GM10266 (cell line): ENCODE data around the gene DET1.
"Not testable (repeated sequence)": the region's sequence is repeated elsewhere in the genome, so short reads cannot be mapped to it uniquely, and the experiment has no call there.

Source experiments
- DNase-seq: peaks from one replicate; pipeline ENCODE4 v3.0.0; 2012; ENCODE audit errors: extremely low spot score
- TF ChIP-seq, protein P1 (sequence below): IDR thresholded peaks from 2 replicates; pipeline ENCODE4 v1.5.1; 2012; ENCODE audit warnings: mild to moderate bottlenecking, low read depth; ENCODE audit not compliant: control insufficient read depth, insufficient read depth; ENCODE audit errors: missing control alignments

DET1 gene

DNA sequence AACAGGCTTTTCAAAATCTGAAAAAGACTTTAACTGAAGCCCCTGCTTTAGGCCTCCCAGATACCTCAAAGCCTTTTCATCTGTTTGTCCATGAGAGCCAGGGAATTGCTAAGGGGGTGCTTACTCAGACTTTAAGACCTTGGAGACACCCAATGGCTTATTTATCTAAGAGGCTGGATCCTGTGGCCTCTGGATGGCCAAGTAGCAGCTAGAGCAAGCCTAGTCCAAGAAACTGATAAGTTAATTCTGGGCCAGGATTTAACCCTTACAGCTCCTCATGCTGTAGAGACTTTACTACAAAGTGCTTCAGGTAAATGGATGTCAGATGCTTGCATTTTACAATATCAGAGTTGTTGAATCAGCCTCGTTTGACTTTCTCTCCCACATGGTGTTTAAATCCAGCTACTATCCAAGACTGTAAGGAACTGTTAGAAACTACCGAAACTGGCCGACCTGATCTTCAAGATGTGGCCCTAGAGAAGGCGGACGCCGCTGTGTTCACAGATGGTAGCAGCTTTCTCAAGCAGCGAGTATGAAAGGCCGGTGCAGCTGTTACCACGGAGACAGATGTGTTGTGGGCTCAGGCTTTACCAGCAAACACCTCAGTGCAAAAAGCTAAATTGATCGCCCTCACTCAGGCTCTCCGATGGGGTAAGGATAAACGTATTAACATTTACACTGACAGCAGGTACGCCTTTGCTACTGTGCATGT lies 3.3 kb downstream of the DET1 start:
- no peak for DNase-seq
- TF ChIP-seq, protein P1, sequence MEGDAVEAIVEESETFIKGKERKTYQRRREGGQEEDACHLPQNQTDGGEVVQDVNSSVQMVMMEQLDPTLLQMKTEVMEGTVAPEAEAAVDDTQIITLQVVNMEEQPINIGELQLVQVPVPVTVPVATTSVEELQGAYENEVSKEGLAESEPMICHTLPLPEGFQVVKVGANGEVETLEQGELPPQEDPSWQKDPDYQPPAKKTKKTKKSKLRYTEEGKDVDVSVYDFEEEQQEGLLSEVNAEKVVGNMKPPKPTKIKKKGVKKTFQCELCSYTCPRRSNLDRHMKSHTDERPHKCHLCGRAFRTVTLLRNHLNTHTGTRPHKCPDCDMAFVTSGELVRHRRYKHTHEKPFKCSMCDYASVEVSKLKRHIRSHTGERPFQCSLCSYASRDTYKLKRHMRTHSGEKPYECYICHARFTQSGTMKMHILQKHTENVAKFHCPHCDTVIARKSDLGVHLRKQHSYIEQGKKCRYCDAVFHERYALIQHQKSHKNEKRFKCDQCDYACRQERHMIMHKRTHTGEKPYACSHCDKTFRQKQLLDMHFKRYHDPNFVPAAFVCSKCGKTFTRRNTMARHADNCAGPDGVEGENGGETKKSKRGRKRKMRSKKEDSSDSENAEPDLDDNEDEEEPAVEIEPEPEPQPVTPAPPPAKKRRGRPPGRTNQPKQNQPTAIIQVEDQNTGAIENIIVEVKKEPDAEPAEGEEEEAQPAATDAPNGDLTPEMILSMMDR, result no peak

DNA sequence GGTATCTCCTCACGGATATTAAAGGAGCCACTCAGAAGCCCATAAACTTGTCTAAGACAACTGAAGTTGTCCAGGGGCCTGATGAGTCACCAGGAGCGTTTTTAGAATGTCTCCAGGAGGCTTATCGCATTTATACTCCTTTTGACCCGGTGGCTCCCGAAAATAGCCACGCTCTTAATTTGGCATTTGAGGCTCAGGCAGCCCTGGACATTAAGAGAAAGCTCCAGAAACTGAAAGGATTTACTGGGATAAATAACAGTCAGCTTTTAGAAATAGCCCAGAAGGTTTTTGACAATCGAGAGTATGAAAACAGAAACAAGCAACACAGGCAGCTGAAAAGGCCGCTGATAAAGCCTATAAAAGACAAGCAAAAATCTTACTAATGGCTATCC lies 4.1 kb downstream of the DET1 start:
- TF ChIP-seq, protein P1, result no peak
- DNase-seq, result no peak

DNA sequence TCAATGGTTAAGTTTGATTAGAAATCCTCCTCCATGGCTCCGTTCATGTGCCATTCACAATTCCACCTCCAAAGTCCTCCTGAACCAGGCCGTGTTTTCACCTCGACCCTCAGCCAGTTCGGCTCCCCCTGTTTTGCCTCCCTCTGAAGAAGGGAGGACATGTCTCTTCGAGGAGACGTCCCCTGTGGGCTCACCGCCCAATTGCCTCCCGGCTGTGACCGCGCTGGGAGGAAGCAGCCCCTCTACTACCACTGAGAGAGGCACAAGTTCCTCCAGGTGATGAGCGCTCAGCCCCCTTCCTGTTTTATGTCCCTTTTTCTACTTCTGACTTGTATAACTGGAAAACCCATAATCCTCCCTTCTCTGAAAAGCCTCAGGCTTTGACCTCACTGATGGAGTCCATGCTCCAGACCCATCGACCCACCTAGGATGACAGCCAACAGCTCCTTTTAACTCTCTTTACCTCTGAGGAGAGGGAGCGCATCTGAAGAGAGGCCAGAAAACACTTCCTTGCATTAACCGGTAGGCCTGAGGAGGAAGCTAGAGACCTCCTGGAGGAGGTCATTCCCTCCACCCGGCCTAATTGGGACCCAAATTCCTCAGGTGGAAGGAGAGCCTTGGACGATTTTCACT lies 4.7 kb downstream of the DET1 start:
- TF ChIP-seq, protein P1, result no peak
- no peak for DNase-seq

DNA sequence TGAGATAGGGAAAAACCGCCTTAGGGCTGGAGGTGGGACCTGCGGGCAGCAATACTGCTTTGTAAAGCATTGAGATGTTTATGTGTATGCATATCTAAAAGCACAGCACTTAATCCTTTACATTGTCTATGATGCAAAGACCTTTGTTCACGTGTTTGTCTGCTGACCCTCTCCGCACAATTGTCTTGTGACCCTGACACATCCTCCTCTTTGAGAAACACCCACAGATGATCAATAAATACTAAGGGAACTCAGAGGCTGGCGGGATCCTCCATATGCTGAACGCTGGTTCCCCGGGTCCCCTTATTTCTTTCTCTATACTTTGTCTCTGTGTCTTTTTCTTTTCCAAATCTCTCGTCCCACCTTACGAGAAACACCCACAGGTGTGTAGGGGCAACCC lies 5.4 kb downstream of the DET1 start:
- DNase-seq, result not testable (repeated sequence)

DNA sequence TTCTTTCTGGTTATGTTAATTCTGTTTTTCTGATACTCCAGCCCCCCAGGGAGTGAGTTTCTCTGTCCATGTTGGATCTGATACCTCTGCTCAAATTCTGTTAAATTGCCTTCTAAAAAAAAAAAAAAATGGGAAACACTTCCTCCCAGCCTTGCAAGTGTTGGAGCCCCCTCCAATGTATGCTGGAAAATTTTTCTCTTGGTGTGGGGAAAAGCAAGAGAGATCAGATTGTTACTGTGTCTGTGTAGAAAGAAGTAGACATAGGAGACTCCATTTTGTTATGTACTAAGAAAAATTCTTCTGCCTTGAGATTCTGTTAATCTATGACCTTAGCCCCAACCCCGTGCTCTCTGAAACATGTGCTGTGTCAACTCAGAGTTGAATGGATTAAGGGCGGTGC lies 6.1 kb downstream of the DET1 start:
- DNase-seq, result not testable (repeated sequence)

DNA sequence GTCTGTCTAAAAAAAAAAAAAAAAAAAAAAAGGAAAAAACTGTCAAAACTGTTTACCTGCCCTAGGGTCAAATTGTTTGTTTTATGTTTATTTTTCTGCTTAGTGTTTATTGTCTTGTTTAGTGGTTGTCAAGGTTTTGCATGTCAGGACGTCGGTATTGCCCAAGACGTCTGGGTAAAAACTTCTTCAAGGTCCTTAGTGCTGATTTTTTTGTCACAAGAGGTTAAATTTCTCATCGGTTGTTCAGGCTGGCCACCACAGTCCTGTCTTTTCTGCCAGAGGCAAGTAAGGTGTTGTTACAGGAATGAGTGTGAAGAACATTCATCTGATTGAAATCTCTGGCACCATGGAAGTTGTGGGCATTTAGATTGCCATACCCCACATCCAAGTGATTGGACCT lies 7.0 kb downstream of the DET1 start:
- DNase-seq, result no peak
- TF ChIP-seq, protein P1, result no peak

DNA sequence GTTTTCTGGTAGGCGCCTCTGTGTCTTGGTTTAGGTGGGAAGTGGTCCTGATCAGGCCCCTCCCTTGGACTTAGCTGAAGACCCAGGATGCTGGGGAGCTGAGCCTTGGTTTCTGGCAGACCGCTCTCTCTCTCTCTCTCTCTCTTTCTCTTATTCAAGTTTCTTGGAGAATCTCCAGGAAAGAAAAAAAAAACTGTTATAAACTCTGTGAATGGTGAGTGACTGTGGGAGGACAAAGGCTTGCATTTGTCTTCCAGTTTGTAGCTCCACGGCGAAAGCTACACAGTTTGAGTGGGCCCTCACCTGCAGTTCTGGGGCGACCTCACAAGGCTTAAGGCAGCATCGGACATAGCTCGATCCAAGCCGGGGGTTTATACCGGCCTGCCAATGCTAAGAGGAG lies 7.5 kb downstream of the DET1 start:
- TF ChIP-seq, protein P1, result no peak
- DNase-seq, result no peak

DNA sequence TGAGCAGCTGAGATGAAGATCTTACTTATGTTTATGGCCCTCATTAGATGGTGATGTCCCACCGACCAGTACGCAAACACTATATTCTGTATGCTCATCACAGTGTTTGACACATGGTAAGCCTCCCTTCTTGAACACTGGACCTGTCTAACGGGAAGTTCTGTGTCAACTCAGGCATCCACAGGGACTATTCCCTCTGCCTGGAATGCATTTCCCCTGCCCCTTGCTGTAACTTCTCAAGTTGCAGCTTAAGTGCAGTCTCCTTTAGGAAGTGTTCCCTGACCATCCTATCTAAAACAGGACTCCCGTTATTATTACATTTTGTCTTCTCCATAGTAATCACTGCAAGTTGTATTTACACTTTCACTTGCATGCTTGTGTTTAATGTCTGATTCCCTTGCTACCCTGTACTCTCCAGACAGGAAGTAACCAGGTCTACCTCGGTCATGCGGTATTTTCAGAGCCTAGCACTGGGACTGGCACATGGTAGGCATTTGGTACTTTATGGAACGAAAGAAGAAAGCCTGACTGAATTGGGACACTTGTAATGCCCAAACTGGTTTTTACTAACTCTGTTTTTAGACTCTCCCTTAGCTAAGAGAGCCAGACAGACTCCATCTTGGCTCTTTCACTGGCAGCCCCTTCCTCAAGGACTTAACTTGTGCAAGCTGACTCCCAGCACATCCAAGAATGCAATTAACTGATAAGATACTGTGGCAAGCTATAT lies 8.7 kb downstream of the DET1 start:
- TF ChIP-seq, protein P1, result no peak
- no peak for DNase-seq
